ENCODE measurements around the gene TBC1D8B.

Gene TBC1D8B

GRCh38 chrX:106802388-106803275 lies at the start of gene TBC1D8B (continued):
- TF ChIP-seq PRDM1 (tag by site-specific recombination; IDR thresholded peaks at IDR 0.05) (no peak), GLIS1 (tag by site-specific recombination; IDR thresholded peaks at IDR 0.05) (peak; percentile 97), ZNF239 (tag by site-specific recombination; IDR thresholded peaks at IDR 0.05) (no peak), OSR2 (tag by site-specific recombination; IDR thresholded peaks at IDR 0.05) (peak; percentile 33; the same call in 1 of the 2 replicates), ZNF654 (tag by site-specific recombination; IDR thresholded peaks at IDR 0.05; ENCODE audit: low read depth) (no peak), ZNF133 (tag by site-specific recombination; IDR thresholded peaks at IDR 0.05) (no peak), TRIM28 (IDR thresholded peaks at IDR 0.05; ENCODE audit: borderline replicate concordance, low read length) (no peak), ZNF600 (tag by site-specific recombination; IDR thresholded peaks at IDR 0.05) (peak; percentile 61; the same call in 1 of the 2 replicates), ZNF692 (tag by site-specific recombination; IDR thresholded peaks at IDR 0.05) (peak; percentile 27; the same call in 1 of the 2 replicates), ZNF366 (tag by site-specific recombination; conservative IDR thresholded peaks at IDR 0.05) (peak; percentile 81), ZSCAN23 (tag by site-specific recombination; IDR thresholded peaks at IDR 0.05) (no peak), ZEB2 (tag by site-specific recombination; IDR thresholded peaks at IDR 0.05) (no peak), ZNF146 (tag by site-specific recombination; IDR thresholded peaks at IDR 0.05) (no peak), ZFHX2 (tag by site-specific recombination; conservative IDR thresholded peaks at IDR 0.05) (peak; percentile 88), YY1 (tag by site-specific recombination; IDR thresholded peaks at IDR 0.05) (no peak), GLI2 (tag by site-specific recombination; IDR thresholded peaks at IDR 0.05; ENCODE audit: borderline replicate concordance, low read depth) (no peak), ZFP37 (tag by site-specific recombination; IDR thresholded peaks at IDR 0.05) (no peak), ZNF433 (tag by site-specific recombination; IDR thresholded peaks at IDR 0.05; ENCODE audit: low read depth) (no peak), ZNF621 (tag by site-specific recombination; IDR thresholded peaks at IDR 0.05) (no peak), ZNF223 (tag by site-specific recombination; IDR thresholded peaks at IDR 0.05) (no peak), ZNF561 (tag by site-specific recombination; IDR thresholded peaks at IDR 0.05; ENCODE audit: borderline replicate concordance) (no peak), ZNF37A (tag by site-specific recombination; IDR thresholded peaks at IDR 0.05) (no peak), GLIS2 (tag by site-specific recombination; IDR thresholded peaks at IDR 0.05) (peak; percentile 74), ZNF114 (tag by site-specific recombination; IDR thresholded peaks at IDR 0.05) (no peak), MEIS1 (CRISPR knock-in tag; IDR thresholded peaks at IDR 0.05; ENCODE audit: borderline replicate concordance) (no peak), ZNF341 (tag by site-specific recombination; IDR thresholded peaks at IDR 0.05; ENCODE audit: low read depth) (peak; percentile 67), KLF8 (tag by site-specific recombination; IDR thresholded peaks at IDR 0.05) (peak; percentile 33; the same call in 1 of the 2 replicates), SP7 (tag by site-specific recombination; IDR thresholded peaks at IDR 0.05) (0 out of 2 replicates have a peak, but pooled peaks have one; percentile 34), ZNF169 (tag by site-specific recombination; IDR thresholded peaks at IDR 0.05) (no peak), ZBTB7A (tag by site-specific recombination; IDR thresholded peaks at IDR 0.05; ENCODE audit: low read depth) (no peak), ZNF747 (tag by site-specific recombination; IDR thresholded peaks at IDR 0.05) (no peak), ZNF843 (tag by site-specific recombination; IDR thresholded peaks at IDR 0.05) (no peak), ZNF610 (tag by site-specific recombination; IDR thresholded peaks at IDR 0.05; ENCODE audit: borderline replicate concordance) (no peak), ZSCAN16 (tag by site-specific recombination; IDR thresholded peaks at IDR 0.05) (no peak), FEZF1 (tag by site-specific recombination; IDR thresholded peaks at IDR 0.05) (no peak), ZNF19 (tag by site-specific recombination; IDR thresholded peaks at IDR 0.05; ENCODE audit: low read depth) (no peak)
- TF ChIP-seq, protein P1, sequence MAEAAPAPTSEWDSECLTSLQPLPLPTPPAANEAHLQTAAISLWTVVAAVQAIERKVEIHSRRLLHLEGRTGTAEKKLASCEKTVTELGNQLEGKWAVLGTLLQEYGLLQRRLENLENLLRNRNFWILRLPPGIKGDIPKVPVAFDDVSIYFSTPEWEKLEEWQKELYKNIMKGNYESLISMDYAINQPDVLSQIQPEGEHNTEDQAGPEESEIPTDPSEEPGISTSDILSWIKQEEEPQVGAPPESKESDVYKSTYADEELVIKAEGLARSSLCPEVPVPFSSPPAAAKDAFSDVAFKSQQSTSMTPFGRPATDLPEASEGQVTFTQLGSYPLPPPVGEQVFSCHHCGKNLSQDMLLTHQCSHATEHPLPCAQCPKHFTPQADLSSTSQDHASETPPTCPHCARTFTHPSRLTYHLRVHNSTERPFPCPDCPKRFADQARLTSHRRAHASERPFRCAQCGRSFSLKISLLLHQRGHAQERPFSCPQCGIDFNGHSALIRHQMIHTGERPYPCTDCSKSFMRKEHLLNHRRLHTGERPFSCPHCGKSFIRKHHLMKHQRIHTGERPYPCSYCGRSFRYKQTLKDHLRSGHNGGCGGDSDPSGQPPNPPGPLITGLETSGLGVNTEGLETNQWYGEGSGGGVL (tag by site-specific recombination; IDR thresholded peaks at IDR 0.05) = peak; percentile 90
- TF ChIP-seq, protein P2, sequence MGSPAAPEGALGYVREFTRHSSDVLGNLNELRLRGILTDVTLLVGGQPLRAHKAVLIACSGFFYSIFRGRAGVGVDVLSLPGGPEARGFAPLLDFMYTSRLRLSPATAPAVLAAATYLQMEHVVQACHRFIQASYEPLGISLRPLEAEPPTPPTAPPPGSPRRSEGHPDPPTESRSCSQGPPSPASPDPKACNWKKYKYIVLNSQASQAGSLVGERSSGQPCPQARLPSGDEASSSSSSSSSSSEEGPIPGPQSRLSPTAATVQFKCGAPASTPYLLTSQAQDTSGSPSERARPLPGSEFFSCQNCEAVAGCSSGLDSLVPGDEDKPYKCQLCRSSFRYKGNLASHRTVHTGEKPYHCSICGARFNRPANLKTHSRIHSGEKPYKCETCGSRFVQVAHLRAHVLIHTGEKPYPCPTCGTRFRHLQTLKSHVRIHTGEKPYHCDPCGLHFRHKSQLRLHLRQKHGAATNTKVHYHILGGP (tag by site-specific recombination; IDR thresholded peaks at IDR 0.05) = no peak
